HCT116 (cell line): ENCODE measurements around the gene RCOR1.

Experiments
- CEBPB ChIP-seq: IDR thresholded peaks from 2 replicates; pipeline ENCODE4 v1.6.1; 2012; ENCODE audit warnings: low read depth
- CTCF ChIP-seq, 3 experiments: fragments of 200-600 bp in 1 of 3; sonication (generic) in 1 of 3; IDR thresholded peaks in 2 of 3; conservative IDR thresholded peaks in 1 of 3; 2 replicates each; pipeline ENCODE4 v1.5.1; 2012 to 2017; ENCODE audit warnings: low read depth in 2 of 3, low read length in 2 of 3, antibody characterized with exemption in 1 of 3, borderline replicate concordance in 1 of 3, control low read depth in 1 of 3, mild to moderate bottlenecking in 1 of 3, mixed read lengths in 1 of 3, mixed run types in 1 of 3, moderate library complexity in 1 of 3; ENCODE audit not compliant: insufficient read depth in 1 of 3
- EZH2 ChIP-seq: fragments of 200-600 bp; sonication (generic); IDR thresholded peaks from 2 replicates; pipeline ENCODE4 v1.6.1; 2017; ENCODE audit warnings: antibody characterized with exemption, mixed run types
- EZH2phosphoT487 ChIP-seq: fragments of 200-600 bp; IDR thresholded peaks from 2 replicates; pipeline ENCODE4 v1.6.1; 2018; ENCODE audit warnings: antibody characterized with exemption, borderline replicate concordance
- JUND ChIP-seq: IDR thresholded peaks from 2 replicates; pipeline ENCODE4 v1.6.1; 2012
- MAX ChIP-seq: IDR thresholded peaks from 2 replicates; pipeline ENCODE4 v1.6.1; 2012
- POLR2A ChIP-seq: IDR thresholded peaks from 2 replicates; pipeline ENCODE4 v1.7.0; 2011; ENCODE audit warnings: borderline replicate concordance; ENCODE audit not compliant: insufficient read depth, insufficient read length; ENCODE audit errors: extremely low read depth
- POLR2AphosphoS5 ChIP-seq: IDR thresholded peaks from 2 replicates; pipeline ENCODE4 v1.6.1; 2011; ENCODE audit warnings: mild to moderate bottlenecking, low read depth, low read length, moderate library complexity
- RAD21 ChIP-seq: IDR thresholded peaks from 2 replicates; pipeline ENCODE4 v1.6.1; 2012; ENCODE audit warnings: low read depth, mild to moderate bottlenecking
- SIN3A ChIP-seq: IDR thresholded peaks from 2 replicates; pipeline ENCODE4 v1.6.1; 2012; ENCODE audit warnings: low read depth
- ZFX ChIP-seq: fragments of 450-650 bp; IDR thresholded peaks from 2 replicates; pipeline ENCODE4 v1.6.1; 2017

GRCh38 chr14:102779084-102779462, 186.6 kb downstream of the RCOR1 start:
- TF ChIP-seq CEBPB (no peak), EZH2phosphoT487 (no peak), POLR2A (no peak), SIN3A (no peak), POLR2AphosphoS5 (no peak), EZH2 (no peak), RAD21 (no peak), MAX (no peak), JUND (no peak), CTCF (IDR thresholded peaks at IDR 0.05 in 2 of 3, conservative IDR thresholded peaks at IDR 0.05 in 1 of 3; ENCODE audit: borderline replicate concordance in 1 of 3, insufficient read depth in 1 of 3, low read depth in 2 of 3, low read length in 2 of 3) (no peak), ZFX (no peak)
